Fibroblast of pulmonary artery (primary cell): ENCODE results near the gene ELP2.
"Not testable (repeated sequence)": the region's sequence is repeated elsewhere in the genome, so short reads cannot be mapped to it uniquely, and the experiment has no call there.

ENCODE experiments used
- DNase-seq: peaks from one replicate; pipeline ENCODE4 v3.0.0-alpha.2; 2010; ENCODE audit warnings: low read depth
- H3K4me3 ChIP-seq: replicated peaks from 2 replicates; pipeline ENCODE4 v1.5.1; 2011; ENCODE audit warnings: low read depth, mild to moderate bottlenecking, control low read depth, low read length, moderate library complexity
- TF ChIP-seq, protein P1 (sequence below): IDR thresholded peaks from 2 replicates; pipeline ENCODE4 v1.5.1; 2011; ENCODE audit warnings: mild to moderate bottlenecking, control low read depth, low read length, inconsistent platforms; ENCODE audit errors: missing control alignments

ELP2 gene

DNA sequence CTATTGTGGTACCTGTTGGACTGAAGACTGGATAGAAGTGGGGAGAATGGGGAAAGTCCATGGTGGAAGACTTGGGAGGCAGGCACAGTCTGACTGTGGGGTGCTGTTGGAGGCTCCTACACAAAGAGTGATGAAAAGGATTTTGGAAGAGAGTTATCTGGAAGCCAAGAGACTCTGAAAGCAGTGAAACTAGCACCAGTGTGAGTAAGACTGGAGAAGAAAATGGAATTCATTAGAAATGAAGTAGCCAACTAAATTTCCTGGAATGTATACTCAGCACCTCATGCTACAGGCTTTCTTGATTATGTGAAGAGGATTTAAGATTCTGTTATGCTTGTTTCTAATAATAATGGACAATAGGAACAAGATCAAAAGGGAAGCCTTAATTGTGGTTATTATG, 27.7 kb downstream of the ELP2 start:
- H3K4me3 ChIP-seq: no peak overlapping the region
- TF ChIP-seq, protein P1, sequence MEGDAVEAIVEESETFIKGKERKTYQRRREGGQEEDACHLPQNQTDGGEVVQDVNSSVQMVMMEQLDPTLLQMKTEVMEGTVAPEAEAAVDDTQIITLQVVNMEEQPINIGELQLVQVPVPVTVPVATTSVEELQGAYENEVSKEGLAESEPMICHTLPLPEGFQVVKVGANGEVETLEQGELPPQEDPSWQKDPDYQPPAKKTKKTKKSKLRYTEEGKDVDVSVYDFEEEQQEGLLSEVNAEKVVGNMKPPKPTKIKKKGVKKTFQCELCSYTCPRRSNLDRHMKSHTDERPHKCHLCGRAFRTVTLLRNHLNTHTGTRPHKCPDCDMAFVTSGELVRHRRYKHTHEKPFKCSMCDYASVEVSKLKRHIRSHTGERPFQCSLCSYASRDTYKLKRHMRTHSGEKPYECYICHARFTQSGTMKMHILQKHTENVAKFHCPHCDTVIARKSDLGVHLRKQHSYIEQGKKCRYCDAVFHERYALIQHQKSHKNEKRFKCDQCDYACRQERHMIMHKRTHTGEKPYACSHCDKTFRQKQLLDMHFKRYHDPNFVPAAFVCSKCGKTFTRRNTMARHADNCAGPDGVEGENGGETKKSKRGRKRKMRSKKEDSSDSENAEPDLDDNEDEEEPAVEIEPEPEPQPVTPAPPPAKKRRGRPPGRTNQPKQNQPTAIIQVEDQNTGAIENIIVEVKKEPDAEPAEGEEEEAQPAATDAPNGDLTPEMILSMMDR: no peak
- no peak for DNase-seq

DNA sequence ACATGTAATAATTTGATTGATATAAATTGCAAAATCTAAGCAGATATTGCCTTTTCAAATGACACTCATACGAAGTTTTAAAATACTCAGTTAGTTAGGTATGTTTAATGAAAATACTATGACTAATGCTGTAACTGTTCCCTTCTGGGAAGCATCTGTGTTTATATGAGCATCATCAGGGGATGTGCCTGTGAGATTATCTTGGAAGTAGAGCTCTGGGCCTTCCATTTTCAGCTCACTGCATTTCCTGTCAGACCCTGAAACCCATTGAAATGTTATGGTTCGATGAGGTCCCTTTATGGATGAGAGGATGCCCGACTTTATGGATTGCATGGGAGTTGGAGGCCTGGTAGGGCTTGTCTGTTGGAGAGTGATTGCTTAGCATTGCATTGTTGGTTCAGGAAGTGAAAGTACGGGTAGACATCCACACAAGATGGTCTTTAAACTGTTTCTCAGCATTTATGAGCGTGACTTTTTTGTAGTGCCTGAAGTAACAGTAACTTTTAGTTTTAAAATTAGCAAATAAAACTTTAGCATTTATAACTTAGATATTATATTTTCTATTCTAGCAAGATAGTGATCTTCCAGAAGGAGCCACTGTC, 28.7 kb downstream of the ELP2 start:
- H3K4me3 ChIP-seq: no peak overlapping the region
- TF ChIP-seq, protein P1: no peak
- DNase-seq: peak; percentile 69

DNA sequence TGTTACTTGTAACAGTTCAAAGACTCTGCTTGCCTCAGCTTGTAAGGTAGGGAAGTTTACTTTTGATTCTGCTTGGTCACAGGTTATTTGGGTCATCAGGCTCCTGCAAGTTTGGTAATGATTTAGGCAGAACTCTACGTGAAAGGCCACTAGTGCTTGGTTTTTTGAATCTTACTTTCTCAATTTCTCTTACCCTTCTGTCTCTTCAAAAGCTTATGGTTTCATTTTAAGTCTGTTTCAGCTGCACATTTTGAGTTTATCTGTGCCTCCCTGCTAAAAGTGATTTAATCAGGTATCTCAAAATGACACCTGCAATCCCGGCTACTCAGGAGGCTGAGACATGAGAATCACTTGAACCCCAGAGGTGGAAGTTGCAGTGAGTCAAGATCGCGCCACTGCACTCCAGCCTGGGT, 31.3 kb downstream of the ELP2 start:
- no peak for DNase-seq
- TF ChIP-seq, protein P1: no peak
- H3K4me3 ChIP-seq: no peak overlapping the region

DNA sequence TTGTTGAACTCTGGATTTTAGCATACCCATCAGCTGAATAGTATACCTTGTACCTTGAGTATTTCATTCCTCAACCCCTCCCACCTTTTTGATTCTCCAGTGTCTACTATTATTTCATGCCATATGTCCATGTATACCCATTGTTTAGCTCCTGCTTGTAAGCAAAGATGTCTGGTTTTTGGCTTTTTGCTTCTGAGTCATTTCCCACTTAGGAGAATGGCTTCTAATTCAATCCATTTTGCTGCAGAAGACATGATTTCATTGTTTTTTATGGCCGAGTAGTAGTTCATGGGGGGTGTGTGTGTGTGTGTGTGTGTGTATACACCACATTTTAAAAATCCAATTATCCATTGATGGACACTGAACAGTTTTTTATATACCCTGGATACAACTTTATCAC, 33.3 kb downstream of the ELP2 start:
- TF ChIP-seq, protein P1: no peak
- H3K4me3 ChIP-seq: no peak overlapping the region
- peak; percentile 61 for DNase-seq

DNA sequence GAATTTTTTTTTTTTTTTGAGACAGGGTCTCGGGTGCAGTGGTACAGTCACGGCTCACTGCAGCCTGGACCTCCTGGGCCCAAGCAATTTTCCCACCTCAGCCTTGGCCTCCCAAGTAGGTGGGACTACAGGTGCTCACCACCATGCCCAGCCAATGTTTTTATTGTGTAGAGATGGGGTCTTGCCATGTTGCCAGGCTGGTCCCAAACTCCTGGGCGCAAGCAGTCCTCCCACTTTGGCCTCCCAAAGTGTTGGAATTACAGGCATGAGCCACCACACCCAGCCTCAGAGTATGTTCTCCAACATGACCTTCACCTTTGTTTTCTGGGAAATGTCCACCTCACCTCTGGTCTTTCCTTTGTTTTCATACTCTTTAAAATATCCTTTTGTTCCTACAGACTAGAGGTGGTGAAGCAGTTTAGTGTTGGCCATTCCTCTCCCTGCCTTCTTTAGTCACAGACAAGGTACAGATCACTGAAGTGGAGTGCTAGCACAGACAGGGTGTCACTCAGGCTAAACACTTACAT, 38.1 kb downstream of the ELP2 start:
- no peak overlapping the region for H3K4me3 ChIP-seq
- DNase-seq: no peak
- TF ChIP-seq, protein P1: no peak

DNA sequence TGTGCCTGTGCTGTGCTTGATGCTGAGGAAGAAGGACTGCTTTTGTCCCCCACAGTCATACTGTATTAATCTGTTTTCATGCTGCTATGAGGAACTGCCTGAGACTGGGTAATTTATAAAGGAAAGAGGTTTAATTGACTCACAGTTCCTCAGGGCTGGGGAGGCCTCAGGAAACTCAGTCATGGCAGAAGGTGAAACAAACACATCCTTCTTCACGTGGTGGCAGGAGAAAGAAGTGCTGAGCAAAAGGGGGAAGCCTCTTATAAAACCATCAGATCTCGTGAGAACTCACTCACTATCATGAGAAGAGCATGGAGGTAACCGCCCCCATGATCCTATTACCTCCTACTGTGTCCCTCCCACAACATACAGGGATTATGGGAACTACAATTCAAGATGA, 38.6 kb downstream of the ELP2 start:
- DNase-seq, H3K4me3 ChIP-seq: not testable (repeated sequence)

DNA sequence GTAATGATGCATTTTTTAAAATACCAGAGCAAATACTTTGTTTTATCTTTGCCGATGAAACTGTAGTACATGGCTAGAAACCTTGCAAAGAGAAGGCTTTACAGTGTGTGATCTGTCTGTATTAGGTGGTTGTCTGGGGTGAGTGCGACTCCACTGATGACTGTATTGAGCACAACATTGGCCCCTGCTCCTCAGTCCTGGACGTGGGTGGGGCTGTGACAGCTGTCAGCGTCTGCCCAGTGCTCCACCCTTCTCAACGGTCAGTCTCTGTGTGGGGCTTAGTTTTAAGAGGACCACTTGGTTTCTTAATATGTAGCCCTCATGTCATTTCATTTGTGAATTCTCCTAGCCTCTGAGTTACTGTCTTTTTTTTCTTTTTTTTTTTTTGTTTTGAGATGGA, 40.2 kb downstream of the ELP2 start:
- no peak overlapping the region for H3K4me3 ChIP-seq
- DNase-seq: no peak
- TF ChIP-seq, protein P1: no peak
